ENCODE data around the gene TLE4. TPM values are rescaled to one million over a fixed set of nuclear protein-coding genes. Genes with fewer than 3 reads are reported as not detected.
"Not testable (repeated sequence)": the region's sequence is repeated elsewhere in the genome, so short reads cannot be mapped to it uniquely, and the experiment has no call there.

Gene TLE4
- total RNA-seq, 1 donor from 2014 or later = 17.4 TPM

- no peak for DNase-seq (ENCODE audit: low spot score)
- intact Hi-C loops (cut with DNase I) = no loop called here
These were observed 127.7 kb downstream of the TLE4 start for GRCh38 chr9:79699479-79699878.

DNA sequence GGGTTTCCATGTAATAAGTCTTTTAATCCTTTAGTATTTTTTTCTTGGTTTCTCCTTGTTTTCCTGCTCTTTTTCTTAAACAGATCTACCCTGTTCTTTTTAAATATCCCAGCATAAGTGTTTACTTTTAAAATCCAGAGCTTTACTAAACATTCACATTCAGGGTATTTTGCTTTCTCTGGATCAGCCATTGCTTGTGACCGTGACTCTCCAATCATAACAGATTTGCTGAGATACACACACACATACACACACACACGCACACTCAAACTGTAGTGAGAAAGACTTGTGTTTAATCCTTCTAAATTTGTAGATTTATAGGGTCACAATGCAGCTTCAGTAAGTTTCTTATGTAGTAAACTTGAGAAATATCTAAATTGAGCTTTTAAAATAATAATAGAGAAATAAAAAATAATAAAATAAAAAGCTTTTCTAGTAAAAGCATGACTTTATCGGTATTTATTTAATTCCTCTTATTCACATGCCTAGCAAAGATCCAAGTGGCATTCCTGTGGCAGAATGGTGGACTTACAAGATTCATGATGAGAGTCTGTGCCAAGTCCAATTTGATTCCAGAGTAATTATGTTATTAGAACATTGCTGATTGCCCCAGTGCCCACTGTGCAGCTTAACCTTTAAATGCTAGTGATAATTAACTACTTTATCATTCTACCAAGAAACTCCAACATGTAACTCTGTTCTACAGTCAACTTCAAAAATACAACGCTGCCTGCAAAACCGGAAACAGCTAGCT lies 129.0 kb downstream of the TLE4 start:
- no peak for DNase-seq (ENCODE audit: low spot score)
- intact Hi-C loops (cut with DNase I) = no loop called here

DNA sequence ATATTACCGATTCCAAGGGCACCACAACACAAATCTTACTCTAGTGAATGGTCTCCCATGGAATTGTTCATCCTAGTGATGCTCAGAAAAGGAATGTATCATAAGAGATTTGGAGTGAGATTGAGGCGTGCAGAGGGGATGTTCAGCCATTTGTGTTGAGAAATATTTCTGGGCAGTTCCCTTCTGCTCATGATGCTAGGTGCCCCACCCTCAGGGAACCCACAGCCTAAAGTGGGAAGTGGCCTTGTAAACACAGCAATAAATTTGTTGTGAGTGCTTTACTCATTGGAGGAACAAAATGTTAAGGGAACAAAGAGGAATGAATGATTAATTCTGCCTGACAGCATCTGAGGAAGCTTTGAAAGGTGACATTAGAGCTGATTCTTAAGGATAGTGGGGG lies 129.9 kb downstream of the TLE4 start:
- no peak for DNase-seq (ENCODE audit: low spot score)
- intact Hi-C loops (cut with DNase I) = no loop called here

- intact Hi-C loops (cut with DNase I) = no loop called here
- DNase-seq (ENCODE audit: low spot score) = no peak
These were observed 133.9 kb downstream of the TLE4 start for GRCh38 chr9:79705704-79706103.

DNA sequence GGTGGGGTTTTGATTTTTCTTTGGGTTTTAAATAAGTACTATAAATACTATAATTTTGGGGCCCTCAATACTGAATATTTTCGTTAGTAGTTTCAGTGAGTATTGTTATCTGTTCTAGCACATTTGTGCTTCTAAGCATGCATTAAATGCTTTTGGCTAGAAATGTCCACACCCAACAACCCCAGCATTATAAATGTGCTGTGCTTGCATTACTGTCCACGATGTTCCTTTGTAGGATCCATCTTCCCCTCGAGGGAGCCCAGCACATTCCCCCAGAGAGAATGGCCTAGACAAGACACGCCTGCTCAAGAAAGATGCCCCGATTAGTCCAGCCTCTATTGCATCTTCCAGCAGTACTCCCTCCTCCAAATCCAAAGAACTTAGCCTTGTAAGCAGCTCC lies 134.7 kb downstream of the TLE4 start:
- no peak for DNase-seq (ENCODE audit: low spot score)
- intact Hi-C loops (cut with DNase I) = no loop called here

- intact Hi-C loops (cut with DNase I) = no loop called here
- DNase-seq (ENCODE audit: low spot score) = no peak
These were observed 135.8 kb downstream of the TLE4 start for GRCh38 chr9:79707589-79707988.

DNA sequence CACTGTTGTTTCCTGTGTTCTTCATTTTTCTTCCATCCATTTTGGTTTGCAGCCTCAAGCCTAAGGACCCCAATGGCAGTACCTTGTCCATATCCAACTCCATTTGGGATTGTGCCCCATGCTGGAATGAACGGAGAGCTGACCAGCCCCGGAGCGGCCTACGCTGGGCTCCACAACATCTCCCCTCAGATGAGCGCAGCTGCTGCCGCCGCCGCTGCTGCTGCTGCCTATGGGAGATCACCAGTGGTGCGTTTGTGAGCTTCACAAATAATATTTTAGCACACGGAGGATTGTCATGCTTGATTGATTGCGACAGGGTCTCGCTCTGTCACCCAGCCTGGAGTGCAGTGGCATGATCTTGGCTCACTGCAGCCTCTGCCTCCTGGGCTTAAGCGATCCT lies 136.8 kb downstream of the TLE4 start:
- intact Hi-C loops (cut with DNase I) = no loop called here
- DNase-seq (ENCODE audit: low spot score) = no peak

DNA sequence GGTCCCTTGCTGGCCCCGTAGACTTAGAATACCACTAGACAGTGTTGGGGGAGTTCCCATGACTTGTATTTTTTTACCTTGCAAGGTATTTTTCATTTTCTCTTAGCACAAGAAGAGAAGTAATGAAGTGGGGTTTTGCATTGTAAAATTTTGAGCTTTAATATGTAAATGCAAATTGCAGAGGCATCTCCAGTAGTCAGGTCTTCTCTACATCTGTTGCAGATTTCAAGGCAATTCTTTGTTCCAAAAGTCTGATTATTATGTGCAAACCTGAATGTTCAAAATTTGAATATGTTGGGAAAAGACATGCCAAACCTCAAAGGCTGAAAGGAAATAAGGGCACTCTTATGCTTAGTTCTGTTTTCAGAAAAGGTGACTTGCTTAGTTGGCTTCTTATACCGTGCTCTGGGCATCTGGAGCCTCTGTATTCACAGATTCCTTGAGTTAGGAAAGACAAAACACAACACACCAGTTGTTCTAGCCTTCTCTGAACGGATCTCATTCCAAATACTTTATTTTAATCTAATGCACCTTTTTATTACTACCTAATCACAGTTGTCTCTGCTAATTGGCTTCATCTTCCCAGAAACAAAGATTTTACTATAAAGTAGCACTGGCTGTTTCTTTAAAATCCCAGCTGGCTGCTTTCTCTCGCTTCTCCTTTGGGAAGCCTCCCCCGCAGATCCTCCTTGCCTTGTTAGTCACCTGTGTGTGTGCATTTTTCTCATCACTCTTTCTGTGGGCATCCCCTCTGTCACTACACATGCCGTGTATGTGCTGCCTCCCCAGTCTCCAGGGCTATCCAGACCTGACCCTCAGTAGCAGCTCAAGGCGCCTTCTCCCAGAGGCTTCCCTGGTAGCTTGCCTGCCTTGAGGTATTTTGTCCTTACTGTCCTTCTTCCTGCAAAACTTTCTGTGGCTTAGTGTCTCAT lies 138.2 kb downstream of the TLE4 start:
- no peak for DNase-seq (ENCODE audit: low spot score)
- intact Hi-C loops (cut with DNase I) = no loop called here

DNA sequence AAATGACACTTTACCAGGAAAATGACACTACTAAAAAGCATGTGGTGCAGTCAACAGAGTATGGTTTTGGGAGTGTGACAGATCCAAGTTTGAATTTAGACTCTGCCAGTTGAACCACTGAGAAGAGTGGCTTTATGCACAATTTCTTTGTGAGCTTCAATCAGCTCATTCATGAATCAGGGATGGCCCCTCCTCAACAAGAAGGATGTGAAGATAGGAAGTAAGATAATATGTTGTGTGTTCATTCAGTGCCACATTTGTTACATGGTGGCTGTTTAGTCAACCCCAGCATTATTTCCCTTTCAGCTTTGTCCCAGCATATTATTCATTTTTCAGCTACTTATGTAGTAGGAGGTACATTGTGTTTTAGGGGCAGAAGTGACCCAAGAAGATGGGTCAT lies 140.1 kb downstream of the TLE4 start:
- intact Hi-C loops (cut with DNase I) = no loop called here
- no peak for DNase-seq (ENCODE audit: low spot score)

DNA sequence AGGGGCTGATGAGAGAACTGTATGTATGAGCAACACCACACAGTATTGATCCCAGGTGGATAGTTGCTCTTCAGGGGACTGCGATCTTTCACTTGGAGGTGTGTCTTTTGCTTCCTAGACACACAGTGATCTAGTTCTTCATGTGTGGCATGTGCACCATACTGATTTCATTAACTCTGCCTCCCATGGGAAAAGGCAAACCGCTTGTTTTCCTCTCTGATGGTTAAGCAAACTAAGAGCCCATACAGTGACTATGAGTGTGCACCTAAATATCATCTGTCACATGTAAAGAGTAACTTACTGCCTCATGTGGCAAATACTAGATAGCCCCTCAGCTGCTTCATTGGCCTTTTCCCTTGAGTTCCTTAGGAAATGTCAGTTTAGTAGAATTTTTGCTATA lies 147.3 kb downstream of the TLE4 start:
- DNase-seq (ENCODE audit: low spot score) = no peak
- intact Hi-C loops (cut with DNase I) = no loop called here

DNA sequence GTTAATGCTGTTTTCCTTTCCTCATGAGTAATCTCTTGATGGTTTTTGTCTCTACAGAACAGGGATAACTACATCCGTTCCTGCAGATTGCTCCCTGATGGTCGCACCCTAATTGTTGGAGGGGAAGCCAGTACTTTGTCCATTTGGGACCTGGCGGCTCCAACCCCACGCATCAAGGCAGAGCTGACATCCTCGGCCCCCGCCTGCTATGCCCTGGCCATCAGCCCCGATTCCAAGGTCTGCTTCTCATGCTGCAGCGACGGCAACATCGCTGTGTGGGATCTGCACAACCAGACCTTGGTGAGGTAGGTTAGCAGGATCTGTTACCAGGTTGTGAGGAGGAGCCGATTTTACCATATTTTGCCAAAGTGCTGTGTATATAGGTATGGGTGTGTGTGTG lies 148.2 kb downstream of the TLE4 start:
- DNase-seq (ENCODE audit: low spot score) = no peak
- intact Hi-C loops (cut with DNase I) = no loop called here

DNA sequence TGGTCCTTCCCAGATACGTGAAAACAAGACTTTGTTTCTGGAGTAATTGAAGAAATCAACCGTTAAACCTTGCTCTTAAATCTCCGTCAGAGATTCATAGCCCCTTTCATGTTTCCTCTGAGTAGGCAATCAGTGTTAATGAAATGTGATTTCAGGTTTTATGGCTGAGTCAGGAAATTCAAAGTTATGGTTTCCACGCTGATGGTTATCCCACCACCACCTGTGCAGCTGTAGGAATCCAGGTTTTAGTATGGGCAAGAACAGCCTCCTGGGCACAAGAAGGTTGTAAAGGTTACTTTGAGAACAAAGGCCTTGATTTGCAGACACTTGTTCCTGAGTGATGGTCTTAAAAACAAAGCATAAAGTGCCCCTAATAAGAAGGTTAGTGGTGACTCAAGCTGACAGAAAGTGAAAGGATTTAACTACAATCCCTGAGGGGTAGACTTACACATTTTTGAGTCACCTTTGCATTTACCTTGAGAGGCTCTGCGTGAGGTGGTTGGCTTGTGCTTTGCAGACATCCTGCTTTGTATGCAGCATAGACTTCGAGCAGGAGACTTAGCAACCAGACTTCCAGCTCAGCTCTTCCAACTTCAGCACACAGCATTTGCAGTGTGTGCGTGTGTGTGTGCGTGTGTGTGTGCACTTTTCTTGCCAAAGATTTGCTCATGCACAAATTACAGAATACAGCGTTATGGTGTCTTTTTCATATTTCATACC lies 159.6 kb downstream of the TLE4 start:
- DNase-seq (ENCODE audit: low spot score) = no peak
- intact Hi-C loops (cut with DNase I) = no loop called here

DNA sequence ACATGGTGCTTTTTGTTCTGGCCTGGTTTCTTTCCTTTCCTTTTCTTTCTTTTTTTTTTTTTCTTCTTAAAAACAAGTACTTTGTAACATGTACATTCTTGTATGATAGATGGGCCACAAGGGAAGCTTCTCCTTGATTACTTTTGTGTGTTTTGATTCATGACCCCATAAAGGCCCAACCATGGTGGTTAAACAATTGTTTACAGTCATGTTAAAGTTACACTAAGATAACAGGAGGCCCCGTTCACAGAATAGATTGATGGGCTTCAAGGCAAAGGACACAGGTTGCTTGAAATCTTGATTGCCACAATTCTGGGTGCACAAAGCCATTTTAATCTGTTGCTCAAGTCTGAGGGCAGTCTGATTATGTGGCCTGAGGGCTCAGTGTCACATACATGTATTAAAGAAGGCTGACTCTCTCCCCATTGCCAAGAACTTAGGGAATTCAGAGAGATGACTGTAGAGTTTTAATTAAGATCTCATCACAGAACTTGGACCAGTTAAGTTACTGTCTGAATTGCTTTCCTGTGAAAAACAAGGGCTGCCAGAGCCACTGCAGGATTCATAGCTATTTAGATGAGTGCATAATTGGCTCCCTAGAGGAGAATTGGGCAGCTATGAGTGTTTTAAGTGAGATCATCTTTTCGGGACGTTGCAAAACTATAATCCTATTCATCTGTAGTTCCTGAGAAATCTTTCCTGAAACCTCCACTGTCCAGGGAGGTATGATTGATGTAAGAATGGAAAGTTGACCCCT lies 163.4 kb downstream of the TLE4 start:
- no peak for DNase-seq (ENCODE audit: low spot score)
- intact Hi-C loops (cut with DNase I) = no loop called here

DNA sequence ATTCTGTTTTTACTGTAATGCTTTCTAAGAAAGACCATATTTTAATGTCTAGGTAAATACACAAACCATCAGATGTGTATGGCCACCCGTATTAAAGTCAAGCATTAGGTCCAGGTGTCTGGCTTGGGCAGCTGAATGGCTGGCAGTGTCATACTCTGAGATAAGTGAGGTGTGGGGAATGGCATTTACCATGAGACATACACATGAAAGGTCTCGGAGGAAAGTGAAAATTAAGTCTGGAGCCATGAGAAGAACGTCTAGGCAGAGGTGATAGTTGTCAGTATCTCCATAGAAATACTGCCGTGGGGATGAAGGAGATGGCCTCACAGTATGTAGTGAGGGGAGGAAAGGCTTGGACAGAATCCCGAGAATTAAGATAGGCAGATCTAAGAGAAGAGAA lies 164.3 kb downstream of the TLE4 start:
- intact Hi-C loops (cut with DNase I) = no loop called here
- DNase-seq (ENCODE audit: low spot score) = no peak

DNA sequence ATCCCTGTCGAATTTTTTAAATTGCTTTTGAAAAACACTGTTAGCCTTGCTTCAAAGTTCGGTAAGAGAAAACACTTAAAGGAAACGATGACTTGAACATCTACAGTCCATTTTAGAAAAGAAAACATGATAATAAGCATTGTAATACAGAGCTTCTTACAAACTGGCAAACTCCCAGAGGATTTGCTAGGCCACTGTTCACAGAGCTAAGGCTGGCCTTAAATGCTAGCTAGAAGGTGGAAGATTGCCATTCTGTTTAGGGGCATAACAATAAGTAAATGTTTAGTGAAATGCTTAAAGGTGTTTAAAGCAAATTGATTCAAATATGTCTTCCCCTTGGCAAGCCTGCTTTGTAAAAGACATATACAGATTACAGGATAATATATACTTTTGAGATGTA lies 169.6 kb downstream of the TLE4 start:
- no peak for DNase-seq (ENCODE audit: low spot score)
- intact Hi-C loops (cut with DNase I) = no loop called here

- DNase-seq (ENCODE audit: low spot score) = no peak
- intact Hi-C loops (cut with DNase I) = no loop called here
These were observed 170.5 kb downstream of the TLE4 start for GRCh38 chr9:79742110-79742721.

GRCh38 chr9:79744521-79744920 lies 172.8 kb downstream of the TLE4 start:
- intact Hi-C loops (cut with DNase I) = no loop called here
- DNase-seq (ENCODE audit: low spot score) = no peak

DNA sequence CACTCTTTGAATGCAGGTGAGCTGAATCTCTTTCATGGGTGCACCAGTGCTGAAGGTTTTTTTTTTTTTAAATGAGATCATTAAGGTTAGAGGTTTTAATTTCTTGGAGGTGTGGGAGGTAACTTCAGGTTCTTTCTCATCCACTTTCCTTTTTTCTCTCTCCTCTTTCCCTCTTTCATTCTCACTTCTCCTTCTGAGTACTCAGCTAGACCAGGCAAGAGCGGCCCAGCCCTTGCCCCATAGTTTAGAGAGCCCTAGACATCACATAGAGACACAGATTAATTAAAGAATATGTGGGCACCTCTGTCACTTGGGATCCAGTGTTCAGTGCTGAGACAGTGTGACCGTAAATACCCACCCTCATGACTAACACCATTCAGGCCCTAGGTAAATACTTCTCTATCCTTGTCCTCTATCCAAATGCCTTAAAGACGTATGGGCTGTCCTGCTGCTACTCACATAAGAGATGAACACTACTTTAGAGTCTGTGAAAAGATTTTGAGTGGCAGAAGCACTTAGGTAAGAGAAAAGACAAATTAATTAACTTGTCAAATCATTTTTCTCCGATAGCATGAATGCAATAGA lies 174.1 kb downstream of the TLE4 start:
- DNase-seq (ENCODE audit: low spot score) = no peak
- intact Hi-C loops (cut with DNase I) = no loop called here

- intact Hi-C loops (cut with DNase I); DNase-seq (ENCODE audit: low spot score): not testable (repeated sequence)
These were observed 180.2 kb downstream of the TLE4 start for GRCh38 chr9:79751895-79752466.
